GM19395 (cell line): ENCODE data around the gene DCST2.

ENCODE experiments used
- ATAC-seq: cut with Tn5 transposase; IDR thresholded peaks from one replicate; pipeline ENCODE4 v1.9.1; 2021; ENCODE audit warnings: mild to moderate bottlenecking, moderate library complexity; ENCODE audit not compliant: unreplicated experiment

DCST2 gene

DNA sequence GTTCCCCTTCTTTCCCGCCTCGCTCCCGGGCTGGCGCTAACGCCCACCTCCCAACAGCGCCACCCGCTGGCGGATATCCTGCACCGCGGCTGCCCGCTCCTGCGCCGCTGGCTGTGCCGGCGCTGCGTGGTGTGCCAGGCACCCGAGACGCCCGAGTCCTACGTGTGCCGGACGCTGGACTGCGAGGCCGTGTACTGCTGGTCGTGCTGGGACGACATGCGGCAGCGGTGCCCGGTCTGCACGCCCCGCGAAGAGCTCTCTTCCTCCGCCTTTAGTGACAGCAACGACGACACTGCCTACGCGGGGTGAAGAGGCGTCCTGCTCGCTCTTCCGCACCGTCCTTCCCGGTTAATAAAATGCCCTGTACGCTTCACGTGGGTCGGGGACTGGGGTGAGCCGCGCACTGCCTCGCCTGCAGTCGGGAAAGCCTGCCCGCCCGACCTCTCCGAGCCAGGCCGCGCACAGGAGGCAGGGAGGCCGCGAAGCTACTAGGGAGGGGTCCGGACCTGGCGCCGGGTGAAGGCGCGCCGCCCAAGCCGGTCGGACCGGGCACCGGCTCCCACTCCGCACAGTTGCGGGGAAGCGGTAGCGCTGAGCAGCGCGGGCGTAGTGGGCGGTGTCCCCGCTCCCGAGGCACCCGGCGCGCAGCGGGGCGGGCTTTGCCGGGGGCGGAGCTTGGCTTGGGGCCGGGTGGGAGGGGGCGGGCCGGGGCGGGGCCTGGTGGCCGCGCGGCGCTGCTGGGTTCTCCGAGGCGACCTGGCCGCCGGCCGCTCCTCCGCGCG lies 17.2 kb upstream of the DCST2 start, which contains the start of gene ADAM15:
Gene ADAM15 (plus strand): TSS at position 757 of the 782 bp plus-strand sequence. CDS start 71 bp downstream, outside the sequence.
- ATAC-seq, result peak; percentile 55

DNA sequence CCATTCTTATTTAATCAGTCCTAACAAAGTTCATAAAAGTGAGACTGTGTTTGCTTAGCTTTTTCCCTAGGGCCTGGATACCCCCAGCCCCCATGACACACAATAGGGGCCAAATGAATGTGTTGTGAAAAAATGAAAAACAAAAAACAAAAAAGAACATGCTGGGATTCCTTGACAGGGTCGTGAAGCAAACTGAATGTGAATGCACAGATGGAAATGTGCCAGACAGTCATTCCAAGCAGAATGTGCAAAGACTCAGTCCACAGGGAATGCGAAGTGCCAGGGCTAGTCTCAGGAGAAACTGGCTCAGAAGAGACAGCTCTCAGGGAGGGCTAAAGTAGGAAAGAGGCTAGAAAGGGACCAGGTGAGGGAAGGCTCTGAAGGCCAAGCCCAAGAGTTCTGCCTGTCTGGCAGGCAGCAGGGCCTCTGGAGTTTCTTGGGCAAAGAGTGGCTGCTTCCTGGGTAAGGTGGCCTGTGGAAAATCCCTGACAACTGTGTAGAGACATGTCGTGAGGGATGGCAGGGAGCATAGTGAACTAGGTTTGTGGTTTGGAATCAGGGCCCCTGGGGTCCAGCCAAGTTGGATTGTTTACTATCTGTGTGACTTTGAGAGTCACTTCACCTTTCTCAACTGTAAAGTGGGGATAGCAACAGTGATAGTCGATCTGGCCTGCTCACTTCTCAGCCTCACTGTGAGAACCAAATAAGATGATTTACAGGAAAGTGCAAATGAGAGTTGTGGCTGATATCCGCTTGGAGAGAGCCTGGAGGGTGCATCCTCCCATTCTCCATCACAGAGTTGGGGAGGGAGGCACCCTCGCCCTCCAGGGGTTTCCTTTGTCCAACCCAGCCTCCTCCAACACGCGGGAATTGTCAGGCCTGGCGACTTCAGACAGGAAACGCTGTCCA lies 16.3 kb upstream of the DCST2 start:
- no peak for ATAC-seq

DNA sequence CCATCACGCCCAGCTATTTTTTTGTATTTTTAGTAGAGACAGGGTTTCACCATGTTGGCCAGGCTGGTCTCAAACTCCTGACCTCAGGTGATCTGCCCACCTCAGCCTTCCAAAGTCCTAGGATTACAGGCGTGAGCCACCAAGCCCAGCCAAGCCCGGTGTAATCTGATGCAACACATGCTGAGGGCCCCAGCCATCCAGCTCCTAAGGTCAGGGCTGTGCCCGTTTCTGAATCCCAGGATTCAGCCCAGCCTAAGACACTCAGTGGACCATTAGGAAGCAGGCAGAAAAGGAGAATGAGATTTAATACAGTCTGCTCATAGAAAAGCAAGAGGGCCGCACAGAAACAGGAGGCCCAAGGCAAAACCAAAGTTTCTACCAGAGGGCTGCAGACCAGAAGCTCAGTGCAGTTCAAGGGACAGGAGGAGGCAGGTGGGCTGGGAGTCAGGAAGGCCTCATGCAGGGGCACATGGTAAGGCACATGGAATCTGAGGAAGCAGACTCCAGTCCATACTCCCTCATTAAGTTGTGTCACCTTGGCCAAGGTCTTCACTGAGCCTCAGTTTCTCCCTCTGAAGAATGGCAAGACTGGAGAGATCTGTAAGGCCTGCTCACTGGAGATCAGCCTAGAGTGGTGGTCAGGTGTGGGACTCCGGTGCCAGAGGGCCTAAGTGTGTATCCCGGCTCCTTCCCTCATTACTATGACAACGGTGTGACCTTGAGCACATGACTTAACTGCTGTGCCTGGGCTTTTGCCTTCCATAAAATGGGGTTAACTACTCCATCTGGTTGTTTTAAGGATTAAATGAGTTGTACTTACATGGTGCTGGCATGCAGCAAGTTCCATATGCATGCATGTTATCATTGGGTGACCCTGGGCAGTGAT lies 15.1 kb upstream of the DCST2 start:
- ATAC-seq, result no peak

DNA sequence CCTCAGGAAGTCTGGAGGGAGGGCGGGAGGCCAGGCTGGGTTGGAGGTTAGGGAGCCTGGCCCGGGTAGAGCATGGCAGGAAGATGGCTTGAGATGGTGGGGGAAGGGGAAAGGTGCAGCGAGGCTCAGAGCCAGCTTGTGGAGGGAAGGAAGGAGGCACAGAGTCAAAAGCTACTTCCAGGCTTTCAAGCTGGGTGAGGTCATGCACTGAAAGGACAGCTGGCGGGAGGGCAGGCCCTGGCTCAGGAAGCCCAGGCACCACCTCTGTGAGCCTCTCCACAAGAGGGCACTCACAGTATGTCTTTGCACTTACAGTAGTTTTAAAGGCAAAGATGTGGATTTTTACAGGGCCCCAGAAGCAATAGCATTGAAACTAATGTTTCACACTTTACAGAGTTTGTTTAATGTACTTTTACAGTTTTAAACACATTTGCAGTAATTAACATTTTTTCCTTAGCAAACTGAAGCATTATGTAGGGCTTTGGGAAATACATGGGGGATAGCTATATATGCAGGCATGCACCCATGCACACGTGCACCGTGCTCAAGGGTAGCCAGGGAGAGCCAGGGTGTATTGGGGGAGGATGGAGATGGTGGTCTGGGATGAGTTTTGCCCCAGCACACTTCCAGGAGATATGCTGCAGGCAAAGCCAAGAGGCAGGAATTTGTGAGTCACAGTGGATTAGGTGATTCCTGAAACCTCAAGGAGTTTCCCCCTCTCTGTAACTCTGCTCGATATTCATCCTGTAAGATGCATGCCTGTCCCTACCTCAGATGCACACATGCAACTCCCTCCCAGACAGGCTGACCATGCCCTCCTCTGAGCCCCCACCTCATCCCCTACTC lies 11.5 kb upstream of the DCST2 start:
- ATAC-seq, result no peak

DNA sequence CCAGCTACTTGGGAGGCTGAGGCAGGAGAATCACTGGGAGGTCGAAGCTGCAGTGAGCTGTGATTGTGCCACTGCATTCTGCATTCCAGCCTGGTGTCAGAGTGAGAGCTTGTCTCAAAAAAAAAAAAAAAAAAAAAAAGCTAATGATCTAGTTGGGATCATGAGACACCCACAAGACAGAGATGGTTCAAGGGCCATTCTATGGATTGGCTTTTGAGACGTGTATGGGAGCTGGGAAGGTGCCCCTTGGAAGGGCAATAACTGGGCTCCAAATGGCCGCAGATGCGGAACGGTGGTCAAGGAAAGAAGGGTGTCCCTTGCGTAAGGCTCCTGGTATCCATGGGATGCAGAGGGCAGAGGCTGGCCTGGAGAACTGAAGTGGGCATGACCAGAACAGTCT lies 10.8 kb upstream of the DCST2 start:
- ATAC-seq, result no peak

DNA sequence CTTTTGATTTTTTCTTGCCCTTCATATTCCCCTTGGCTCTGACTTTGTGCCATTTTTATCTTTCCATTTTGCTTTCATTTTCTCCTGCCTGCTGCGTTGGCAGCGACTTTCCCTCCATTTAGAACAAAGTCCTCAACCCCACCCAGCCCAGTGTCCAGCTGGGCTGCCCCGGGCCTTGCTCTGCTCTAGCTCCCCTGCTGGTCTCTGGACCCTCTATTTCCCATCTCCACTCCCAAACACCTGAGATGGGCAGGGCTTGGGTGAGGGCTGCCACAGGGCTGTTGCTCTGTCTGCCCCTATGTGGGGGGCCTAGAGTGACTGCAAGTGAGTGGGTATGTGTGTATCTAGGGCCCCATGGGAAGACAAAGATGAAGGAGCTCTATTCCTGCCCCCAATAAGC lies 10.2 kb upstream of the DCST2 start:
- ATAC-seq, result no peak

DNA sequence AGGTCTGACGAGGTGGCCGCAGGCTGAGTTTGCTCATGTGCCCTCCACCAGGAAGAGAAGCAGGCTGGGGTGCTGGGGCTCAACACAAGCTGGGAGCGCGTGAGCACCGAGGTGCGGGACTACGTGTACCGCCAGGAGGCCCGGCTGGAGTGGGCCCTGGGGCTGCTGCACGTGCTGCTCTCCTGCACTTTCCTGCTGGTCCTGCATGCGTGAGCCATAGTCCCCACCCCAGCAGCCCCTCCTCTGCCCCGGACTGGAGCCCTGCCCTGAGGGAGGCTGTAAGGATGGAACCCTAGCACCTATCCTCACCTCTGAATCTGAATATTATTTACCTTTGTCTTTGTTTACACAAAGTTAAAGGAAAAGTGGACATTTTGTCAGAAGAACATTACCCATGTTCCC lies 9.7 kb upstream of the DCST2 start:
- ATAC-seq, result no peak

DNA sequence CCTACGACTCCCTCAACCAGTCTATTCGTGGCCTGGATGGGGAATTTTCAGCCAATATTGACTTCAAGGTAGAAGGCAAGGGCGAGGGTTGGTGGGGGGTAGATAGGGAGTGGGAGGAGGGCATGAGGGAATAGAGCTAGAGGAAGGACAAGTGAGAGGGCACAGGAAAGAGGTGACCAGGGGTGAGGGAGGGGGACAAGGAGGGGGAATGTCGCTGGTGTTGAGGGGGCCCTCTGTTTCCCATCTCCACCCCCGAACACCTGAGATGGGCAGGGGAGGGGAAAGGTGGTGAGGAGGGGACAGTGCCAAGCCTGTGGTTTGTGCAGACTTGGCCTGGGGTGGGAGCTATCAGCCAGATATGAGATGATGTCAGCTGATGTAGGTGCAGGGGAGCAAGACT lies 9.2 kb upstream of the DCST2 start:
- ATAC-seq, result no peak

DNA sequence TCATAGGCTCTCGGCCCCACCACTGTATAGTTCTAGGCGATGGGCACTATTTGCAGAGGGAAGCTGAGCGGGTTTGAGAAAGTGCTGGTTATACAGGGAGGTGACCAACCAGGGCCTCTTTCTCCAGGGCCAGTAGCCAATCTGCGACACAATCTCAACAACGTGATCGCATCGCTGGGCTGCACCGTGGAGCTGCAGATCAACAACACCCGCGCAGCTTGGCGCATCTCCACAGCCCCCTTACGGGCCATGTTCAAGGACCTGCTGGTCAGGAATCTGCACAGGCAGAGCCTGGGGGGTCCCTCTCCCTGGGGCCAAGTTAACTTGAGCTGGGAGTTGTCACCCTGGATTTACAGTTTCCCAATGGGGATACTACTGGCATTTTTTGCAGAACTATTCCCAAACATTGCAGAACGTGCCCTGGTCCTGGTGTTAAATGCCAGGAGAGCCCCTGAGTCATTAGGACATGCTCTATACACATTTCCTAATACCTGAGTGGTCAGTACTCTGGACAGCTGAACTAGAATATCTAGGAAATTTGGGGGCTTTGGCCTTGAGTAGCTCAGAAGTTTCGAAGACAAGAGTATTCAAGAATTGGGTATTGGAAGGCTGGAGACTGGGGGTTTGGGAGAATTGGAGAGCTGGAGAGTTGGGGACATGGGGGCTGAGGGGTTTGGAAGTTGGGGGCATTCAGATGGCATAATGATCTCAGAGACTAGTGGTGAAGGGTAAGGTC lies 6.9 kb upstream of the DCST2 start:
- ATAC-seq, result no peak

DNA sequence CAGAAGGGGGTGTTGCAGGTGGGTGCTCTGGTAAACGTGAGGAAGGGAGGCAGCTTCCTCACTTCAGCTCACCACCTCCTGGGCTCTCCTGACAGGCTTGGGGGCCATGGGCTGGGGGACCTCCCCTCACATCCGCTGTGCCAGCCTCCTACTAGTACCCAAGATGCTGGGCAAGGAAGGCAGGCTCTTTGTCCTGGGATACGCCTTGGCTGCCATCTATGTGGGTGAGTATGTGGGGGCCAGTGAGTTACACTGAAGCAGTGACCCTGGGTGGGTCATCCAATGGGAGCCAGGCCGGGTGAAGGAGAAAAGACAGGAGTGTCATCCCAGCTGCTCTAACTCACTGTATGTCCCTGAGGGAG lies 5.7 kb upstream of the DCST2 start:
- ATAC-seq, result no peak

DNA sequence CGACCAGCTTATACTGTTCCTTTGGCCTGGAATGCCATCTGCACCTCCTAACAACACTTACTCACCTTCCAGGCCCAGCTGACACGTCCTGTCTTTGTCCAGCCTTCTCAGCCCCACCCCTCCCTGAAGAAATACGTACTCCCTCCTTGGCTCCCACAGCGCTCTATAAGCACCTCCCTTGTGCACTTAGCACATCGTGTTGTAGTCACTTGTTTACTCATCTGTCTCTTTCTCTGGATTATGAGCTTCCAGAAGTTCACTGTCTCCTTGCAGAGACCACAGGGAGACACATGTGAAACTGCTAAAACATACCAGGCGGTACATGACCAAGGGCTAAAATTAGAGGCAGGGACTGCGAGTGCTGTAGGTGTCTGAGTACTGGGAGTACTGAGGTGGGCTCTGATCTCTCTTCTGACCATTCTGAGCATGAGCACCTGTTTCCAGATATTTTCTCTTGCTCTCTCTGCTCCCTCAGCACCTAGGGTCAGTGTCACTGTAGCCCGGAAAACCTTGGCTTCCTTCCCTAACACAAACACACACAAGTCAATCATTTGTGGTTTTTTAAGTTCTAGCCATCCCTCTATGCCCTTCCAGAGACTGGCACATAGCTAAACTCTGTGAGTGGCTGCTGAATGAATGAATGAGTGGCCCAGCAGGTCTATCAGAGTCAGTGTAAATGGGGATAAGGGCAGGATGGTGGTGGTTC lies 5.2 kb upstream of the DCST2 start:
- no peak for ATAC-seq

DNA sequence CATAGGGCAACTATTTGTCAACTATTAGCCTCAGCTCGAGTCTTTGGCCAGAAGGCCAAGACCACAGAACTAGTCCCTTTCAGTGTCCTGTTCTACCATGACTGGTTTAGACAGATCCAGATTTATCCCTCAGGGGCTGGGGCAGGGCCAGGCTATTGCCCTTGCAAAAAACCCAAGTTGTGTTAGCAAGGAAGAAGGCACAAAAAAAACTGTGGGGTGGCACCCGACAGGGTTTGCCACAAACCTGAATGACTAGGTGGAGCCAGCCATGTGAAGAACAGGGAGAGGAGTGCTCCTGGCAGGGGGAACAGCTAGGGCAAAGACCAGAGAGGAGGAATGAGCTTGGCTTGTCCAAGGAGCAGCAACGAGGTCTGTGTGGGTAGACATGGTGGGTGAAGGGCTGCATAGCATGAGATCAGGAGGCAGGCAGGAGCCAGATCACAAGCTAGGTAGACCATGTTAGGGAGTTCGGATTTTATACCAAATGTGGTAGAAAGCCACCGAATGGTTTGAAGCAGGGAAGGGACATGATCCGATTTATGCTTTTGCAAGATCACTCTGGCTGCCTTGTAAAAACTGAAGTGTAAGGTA lies 4.4 kb upstream of the DCST2 start:
- ATAC-seq, result no peak

DNA sequence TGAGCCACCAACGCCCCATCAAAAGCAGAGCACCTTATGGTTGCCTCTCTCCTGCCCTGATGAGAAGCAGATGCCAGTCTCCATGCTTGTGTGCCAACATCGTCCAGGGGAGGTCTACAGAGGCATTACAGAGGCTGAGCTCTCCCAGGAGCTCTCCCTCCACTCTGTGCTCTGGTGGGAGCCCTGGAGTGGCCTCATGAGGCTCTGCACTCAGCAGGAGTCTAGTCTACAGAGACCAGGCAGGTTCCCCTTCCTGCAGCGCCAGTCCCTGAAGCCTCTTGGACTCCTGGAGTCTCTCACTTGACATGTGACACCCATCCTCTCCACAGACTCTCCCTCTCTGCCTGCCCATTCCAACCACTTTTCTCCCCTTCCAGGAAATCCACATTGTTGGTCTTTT lies 3.5 kb upstream of the DCST2 start:
- ATAC-seq, result no peak

DNA sequence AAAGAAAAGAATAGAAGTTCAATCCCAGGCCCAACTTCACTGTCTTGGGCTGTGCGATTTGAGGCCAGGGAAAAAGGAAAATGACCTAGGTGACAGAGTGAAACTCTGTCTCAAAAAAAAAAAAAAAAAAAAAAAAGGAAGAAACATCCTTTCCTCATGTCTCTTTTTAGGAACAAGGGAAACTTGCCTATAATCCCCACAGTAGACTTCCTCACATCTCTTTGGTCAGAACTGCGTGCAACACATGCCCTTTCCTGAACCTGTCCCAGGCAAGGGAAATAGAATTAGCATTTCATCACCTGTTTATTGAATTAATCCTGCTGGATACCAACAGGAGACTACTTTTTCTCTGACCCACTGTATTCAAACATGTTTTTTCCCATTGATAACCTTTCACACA lies 2.4 kb upstream of the DCST2 start:
- ATAC-seq, result no peak

DNA sequence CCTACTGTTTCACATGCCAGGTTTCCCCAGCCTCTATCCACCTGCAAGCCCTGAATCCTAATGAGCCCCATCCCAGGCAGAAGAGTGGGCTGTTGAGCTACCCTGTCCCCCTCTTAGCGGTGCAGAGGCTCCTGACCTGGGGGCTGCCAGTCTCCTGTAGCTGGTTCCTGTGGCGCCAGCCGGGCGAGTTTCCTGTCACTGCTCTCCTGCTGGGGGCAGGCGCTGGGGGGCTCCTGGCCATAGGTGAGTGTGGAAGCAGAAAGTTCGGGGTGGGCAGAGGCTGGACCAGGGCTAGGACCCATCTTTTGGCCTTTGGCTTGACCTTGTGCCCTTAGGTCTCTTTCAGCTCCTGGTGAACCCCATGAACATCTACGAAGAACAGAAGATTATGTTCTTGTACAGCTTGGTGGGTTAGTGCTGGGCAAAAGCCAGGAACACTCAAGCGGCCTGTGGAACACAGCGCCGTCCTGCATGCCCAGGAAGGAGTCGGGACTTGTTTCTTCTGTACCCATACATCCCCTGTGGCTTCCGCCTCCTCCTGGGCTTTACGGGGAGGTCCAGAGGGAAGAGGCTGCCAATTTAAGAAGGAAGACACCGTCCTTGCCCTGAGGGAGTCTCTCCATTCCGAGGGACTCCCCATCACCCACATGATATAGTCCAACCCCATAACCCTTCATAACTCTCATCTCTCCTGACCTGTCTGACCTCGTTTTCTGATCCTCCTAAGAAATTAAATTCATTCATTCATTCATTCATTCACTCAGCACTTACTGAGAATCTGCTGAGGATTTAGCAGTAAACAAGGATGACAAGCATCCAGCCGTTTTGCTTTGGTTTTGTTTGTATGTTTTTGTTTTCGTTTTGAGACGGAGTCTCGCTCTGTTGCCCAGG lies 982 bp upstream of the DCST2 start:
- ATAC-seq, result no peak

DNA sequence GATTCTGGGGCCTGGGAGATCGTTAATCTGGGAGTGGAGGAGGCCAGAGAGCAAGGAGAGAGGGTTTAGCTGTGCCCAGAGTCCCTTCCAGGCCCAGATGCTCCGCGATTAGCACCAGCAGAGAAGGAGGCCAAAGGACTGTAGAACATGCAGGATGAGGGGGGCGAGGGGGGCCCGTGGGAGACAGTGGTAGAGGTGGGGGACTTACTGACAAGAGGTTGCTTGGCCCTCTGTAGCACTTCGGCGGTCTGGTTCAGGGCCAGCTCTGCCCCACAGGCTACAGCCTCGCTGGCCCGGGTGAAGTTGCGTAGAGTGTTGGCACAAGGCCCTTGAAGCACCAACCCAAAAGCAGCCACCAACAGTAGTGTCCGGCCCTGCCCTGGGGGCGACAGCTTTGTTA lies 695 bp downstream of the DCST2 start:
- no peak for ATAC-seq

DNA sequence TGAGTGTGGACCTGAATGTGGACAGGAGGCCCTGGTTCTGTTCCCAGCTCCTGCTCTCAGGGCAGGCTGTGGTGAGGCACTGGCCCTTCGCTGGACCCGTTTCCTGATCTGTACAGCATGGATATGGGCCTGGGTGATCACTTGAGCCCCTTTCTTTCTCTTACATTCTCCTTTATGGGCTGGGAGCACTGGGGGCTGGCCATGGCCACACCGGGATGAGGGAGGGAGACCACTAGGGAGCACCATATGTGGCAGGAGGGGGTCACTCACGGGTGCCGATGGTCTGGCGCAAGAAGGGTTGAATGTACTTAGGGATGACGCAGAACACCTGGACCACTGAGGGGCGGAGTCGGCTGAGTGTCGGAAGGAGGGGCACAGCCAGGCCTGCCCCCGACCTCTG lies 2.7 kb downstream of the DCST2 start:
- no peak for ATAC-seq
